ENCODE measurements around the gene ZFTA. TPM values are rescaled to one million over a fixed set of nuclear protein-coding genes. Genes with fewer than 3 reads are reported as not detected.
A peak's percentile ranks its signal among the peaks of the same experiment; 100 is the strongest.
"Not testable (repeated sequence)": the region's sequence is repeated elsewhere in the genome, so short reads cannot be mapped to it uniquely, and the experiment has no call there.

Gene ZFTA
- total and polyA plus RNA-seq, 7 experiments from 2014 or later, result 0.04 to 3.6 (median 2.4) TPM

- Histone ChIP-seq H3K27ac (ENCODE audit: low read depth, low read length) (no peak overlapping the region), H3K4me3 (ENCODE audit: low read length) (no peak overlapping the region), H3K4me1 (ENCODE audit: control insufficient read depth in 2 of 2, insufficient read depth in 2 of 2, low read length in 2 of 2) (no peaks in the 10 kb centered on the region), H3K9me3 (ENCODE audit: control insufficient read depth in 2 of 3, low read length in 3 of 3) (no peaks in the 10 kb centered on the region), H3K36me3 (ENCODE audit: control insufficient read depth in 2 of 3, insufficient read depth in 3 of 3, low read length in 3 of 3) (no peaks in the 10 kb centered on the region), H3K27me3 (ENCODE audit: control insufficient read depth in 2 of 2, insufficient read depth in 2 of 2, low read length in 2 of 2) (no peaks in the 10 kb centered on the region)
- Mint-ChIP-seq H3K27me3 (peaks cover 0 to 21% (median 0%) of the 10 kb centered on the region in 5 donors), H3K4me3 (no peak overlapping the region), H3K27ac (no peak overlapping the region), H3K36me3 (no peaks in the 10 kb centered on the region), H3K9me3 (no peaks in the 10 kb centered on the region), H3K4me1 (peaks cover 0 to 6% (median 0%) of the 10 kb centered on the region in 7 donors)
- no peak for DNase-seq
- ChIA-PET POLR2A (interaction anchor here (0.7 kb wide), 1 partner anchor 123 kb away, joined by 3 read pairs; no protein-coding TSS in a partner anchor), CTCF (no interaction called here)
- intact Hi-C loops (cut with micrococcal nuclease), result no loop called here
- no peak for ATAC-seq
Observed at GRCh38 chr11:63783925-63784592, 15.5 kb upstream of the ZFTA start.

GRCh38 chr11:63782749-63783148, 14.2 kb upstream of the ZFTA start:
- peaks cover 0 to 29% (median 4%) of the 10 kb centered on the region in 5 donors for H3K27me3 Mint-ChIP-seq
- intact Hi-C loops (cut with micrococcal nuclease), result no loop called here
- H3K4me1 Mint-ChIP-seq, result peaks cover 0 to 6% (median 0%) of the 10 kb centered on the region in 7 donors
- H3K36me3 Mint-ChIP-seq, result no peaks in the 10 kb centered on the region
- H3K36me3 ChIP-seq (ENCODE audit: control insufficient read depth in 2 of 3, insufficient read depth in 3 of 3, low read length in 3 of 3), result no peaks in the 10 kb centered on the region
- H3K27ac ChIP-seq (ENCODE audit: low read depth, low read length), result no peak overlapping the region
- H3K4me1 ChIP-seq (ENCODE audit: control insufficient read depth in 2 of 2, insufficient read depth in 2 of 2, low read length in 2 of 2), result no peaks in the 10 kb centered on the region
- H3K9me3 ChIP-seq (ENCODE audit: control insufficient read depth in 2 of 3, low read length in 3 of 3), result no peaks in the 10 kb centered on the region
- DNase-seq, result no peak
- H3K4me3 Mint-ChIP-seq, result no peak overlapping the region
- ChIA-PET POLR2A (no interaction called here), CTCF (no interaction called here)
- ATAC-seq, result no peak
- H3K27ac Mint-ChIP-seq, result no peak overlapping the region
- no peaks in the 10 kb centered on the region for H3K27me3 ChIP-seq (ENCODE audit: control insufficient read depth in 2 of 2, insufficient read depth in 2 of 2, low read length in 2 of 2)
- H3K4me3 ChIP-seq (ENCODE audit: low read length), result no peak overlapping the region
- H3K9me3 Mint-ChIP-seq, result no peaks in the 10 kb centered on the region

- intact Hi-C loops (cut with micrococcal nuclease), result no loop called here
- no peak overlapping the region for H3K27ac Mint-ChIP-seq
- H3K4me3 Mint-ChIP-seq, result no peak overlapping the region
- no peak overlapping the region for H3K27ac ChIP-seq (ENCODE audit: low read depth, low read length)
- no peak for ATAC-seq
- H3K27me3 ChIP-seq (ENCODE audit: control insufficient read depth in 2 of 2, insufficient read depth in 2 of 2, low read length in 2 of 2), result no peaks in the 10 kb centered on the region
- H3K9me3 ChIP-seq (ENCODE audit: control insufficient read depth in 2 of 3, low read length in 3 of 3), result no peaks in the 10 kb centered on the region
- no peak overlapping the region for H3K4me3 ChIP-seq (ENCODE audit: low read length)
- H3K36me3 Mint-ChIP-seq, result no peaks in the 10 kb centered on the region
- H3K4me1 Mint-ChIP-seq, result peaks cover 0 to 1% (median 0%) of the 10 kb centered on the region in 7 donors
- H3K36me3 ChIP-seq (ENCODE audit: control insufficient read depth in 2 of 3, insufficient read depth in 3 of 3, low read length in 3 of 3), result no peaks in the 10 kb centered on the region
- ChIA-PET POLR2A (interaction anchor here (1.1 kb wide), 1 partner anchor 51 kb away, joined by 3 read pairs; no protein-coding TSS in a partner anchor), CTCF (no interaction called here)
- H3K4me1 ChIP-seq (ENCODE audit: control insufficient read depth in 2 of 2, insufficient read depth in 2 of 2, low read length in 2 of 2), result no peaks in the 10 kb centered on the region
- no peaks in the 10 kb centered on the region for H3K9me3 Mint-ChIP-seq
- peaks cover 0 to 30% (median 4%) of the 10 kb centered on the region in 5 donors for H3K27me3 Mint-ChIP-seq
- no peak for DNase-seq
Observed at GRCh38 chr11:63779039-63779438, 10.5 kb upstream of the ZFTA start.

GRCh38 chr11:63775191-63775590, 6.6 kb upstream of the ZFTA start:
- ATAC-seq (no peak), DNase-seq (no peak)
- no peaks in the 10 kb centered on the region for H3K4me1 ChIP-seq (ENCODE audit: control insufficient read depth in 2 of 2, insufficient read depth in 2 of 2, low read length in 2 of 2)
- Mint-ChIP-seq H3K36me3 (no peaks in the 10 kb centered on the region), H3K27me3 (peaks cover 6 to 57% (median 13%) of the 10 kb centered on the region in 5 donors), H3K27ac (no peak overlapping the region), H3K4me1 (peaks cover 0 to 1% (median 0%) of the 10 kb centered on the region in 7 donors), H3K4me3 (no peak overlapping the region), H3K9me3 (no peaks in the 10 kb centered on the region)
- intact Hi-C loops (cut with micrococcal nuclease), result no loop called here
- CTCF ChIA-PET, result no interaction called here
- H3K27me3 ChIP-seq (ENCODE audit: control insufficient read depth in 2 of 2, insufficient read depth in 2 of 2, low read length in 2 of 2), result peaks cover 0 to 2% of the 10 kb centered on the region in 2 donors
- no peaks in the 10 kb centered on the region for H3K36me3 ChIP-seq (ENCODE audit: control insufficient read depth in 2 of 3, insufficient read depth in 3 of 3, low read length in 3 of 3)
- no peaks in the 10 kb centered on the region for H3K9me3 ChIP-seq (ENCODE audit: control insufficient read depth in 2 of 3, low read length in 3 of 3)
- POLR2A ChIA-PET, result no interaction called here
- no peak overlapping the region for H3K4me3 ChIP-seq (ENCODE audit: low read length)
- no peak overlapping the region for H3K27ac ChIP-seq (ENCODE audit: low read depth, low read length)

GRCh38 chr11:63771741-63772318, 3.3 kb upstream of the ZFTA start:
- ATAC-seq; H3K27ac Mint-ChIP-seq; DNase-seq; H3K4me3 Mint-ChIP-seq; H3K36me3 ChIP-seq (ENCODE audit: control insufficient read depth in 2 of 3, insufficient read depth in 3 of 3, low read length in 3 of 3); H3K9me3 Mint-ChIP-seq; H3K4me1 ChIP-seq (ENCODE audit: control insufficient read depth in 2 of 2, insufficient read depth in 2 of 2, low read length in 2 of 2); H3K27ac ChIP-seq (ENCODE audit: low read depth, low read length); H3K27me3 ChIP-seq (ENCODE audit: control insufficient read depth in 2 of 2, insufficient read depth in 2 of 2, low read length in 2 of 2); H3K4me3 ChIP-seq (ENCODE audit: low read length); POLR2A ChIA-PET; H3K36me3 Mint-ChIP-seq; H3K9me3 ChIP-seq (ENCODE audit: control insufficient read depth in 2 of 3, low read length in 3 of 3); intact Hi-C loops (cut with micrococcal nuclease): not testable (repeated sequence)
- CTCF ChIA-PET, result interaction anchor here (0.7 to 0.9 kb wide), 3 partner anchors 34 to 279 kb away, joined by 3 to 4 read pairs (median 3); no protein-coding TSS in a partner anchor
- peaks cover 6 to 14% (median 8%) of the 10 kb centered on the region in 7 donors for H3K4me1 Mint-ChIP-seq
- peaks cover 0 to 50% (median 9%) of the 10 kb centered on the region in 5 donors for H3K27me3 Mint-ChIP-seq

- Histone ChIP-seq H3K36me3 (ENCODE audit: control insufficient read depth in 2 of 3, insufficient read depth in 3 of 3, low read length in 3 of 3) (no peaks in the 10 kb centered on the region), H3K27ac (ENCODE audit: low read depth, low read length) (no peak overlapping the region), H3K9me3 (ENCODE audit: control insufficient read depth in 2 of 3, low read length in 3 of 3) (no peaks in the 10 kb centered on the region), H3K4me3 (ENCODE audit: low read length) (no peak overlapping the region), H3K4me1 (ENCODE audit: control insufficient read depth in 2 of 2, insufficient read depth in 2 of 2, low read length in 2 of 2) (peaks cover 6 to 9% of the 10 kb centered on the region in 2 donors), H3K27me3 (ENCODE audit: control insufficient read depth in 2 of 2, insufficient read depth in 2 of 2, low read length in 2 of 2) (peaks cover 0 to 9% of the 10 kb centered on the region in 2 donors)
- peaks cover 0 to 4% (median 0%) of the 10 kb centered on the region in 5 donors for H3K36me3 Mint-ChIP-seq
- no peak overlapping the region for H3K27ac Mint-ChIP-seq
- DNase-seq (no peak), ATAC-seq (no peak)
- intact Hi-C loops (cut with micrococcal nuclease), result no loop called here
- peak overlapping the region in 3 of 10 donors; percentile 64 to 73 (median 66) for H3K4me3 Mint-ChIP-seq
- ChIA-PET POLR2A (no interaction called here), CTCF (no interaction called here)
- H3K9me3 Mint-ChIP-seq, result no peaks in the 10 kb centered on the region
- peaks cover 6 to 14% (median 8%) of the 10 kb centered on the region in 7 donors for H3K4me1 Mint-ChIP-seq
- H3K27me3 Mint-ChIP-seq, result peaks cover 0 to 44% (median 9%) of the 10 kb centered on the region in 5 donors
Observed at GRCh38 chr11:63770763-63771162, 2.2 kb upstream of the ZFTA start.

All from naive thymus-derived CD4-positive, alpha-beta T cell (primary cell).